GM12878 (cell line): ENCODE measurements around the gene IGFLR1. TPM values are rescaled to one million over a fixed set of nuclear protein-coding genes. Genes with fewer than 3 reads are reported as not detected.

Experiments used
- ATAC-seq: fragments of 200-7000 bp; cut with Tn5 transposase; 3 replicates; pipeline ENCODE4 v1.9.1; 2020; ENCODE audit warnings: mild to moderate bottlenecking, moderate library complexity
- BruUV-seq: library from RNA; stranded (reverse); fragments of 400-500 nt; replicated peaks from 2 replicates; lab custom pipeline; 2021; lab: Mats Ljungman, UMichigan
- CTCF ChIA-PET: fragments of 300-600 bp; sonication (Branson Sonifier 250); formaldehyde crosslinking; extraction: SDS; loops from one replicate; lab custom pipeline; 2021; ENCODE audit warnings: inconsistent platforms; lab: Yijun Ruan, JAX
- POLR2A ChIA-PET: fragments of 350-600 bp; formaldehyde crosslinking; extraction: SDS; loops from one replicate; lab custom pipeline; 2021; ENCODE audit warnings: inconsistent platforms; lab: Charles Lee
- RAD21 ChIA-PET: fragments of 300-600 bp; sonication (Branson Sonifier 250); formaldehyde crosslinking; loops from one replicate; lab custom pipeline; 2023; ENCODE audit warnings: antibody characterized with exemption; ENCODE audit not compliant: unreplicated experiment; lab: Charles Lee
- SMC1A ChIA-PET: fragments of 300-600 bp; sonication (Branson Sonifier 250); formaldehyde crosslinking; loops from one replicate; lab custom pipeline; 2023; ENCODE audit not compliant: unreplicated experiment, uncharacterized antibody; lab: Charles Lee
- DNase-seq: peaks from one replicate; pipeline ENCODE4 v3.0.0-alpha.2; 2011; ENCODE audit warnings: low read depth, low spot score
- FAIRE-seq: peaks from 3 replicates; lab custom pipeline; 2011; peaks lifted over from hg19 to GRCh38; lab: Jason Lieb, UNC
- H2AFZ ChIP-seq: 2 replicates; pipeline ENCODE4 v1.6.0; 2011; ENCODE audit warnings: low read depth, low read length, control low read depth; ENCODE audit not compliant: control insufficient read depth
- H3K27ac ChIP-seq: 2 replicates; pipeline ENCODE4 v1.5.1; 2011; ENCODE audit warnings: control low read depth; ENCODE audit not compliant: control insufficient read depth, insufficient read depth
- H3K27me3 ChIP-seq, 2 experiments: replicated peaks in 1 of 2; 2 replicates each; pipeline versions ENCODE4 v1.6.0 to v1.6.1; 2011; ENCODE audit warnings: low read length in 1 of 2; ENCODE audit not compliant: control insufficient read depth in 2 of 2, insufficient read depth in 2 of 2
- H3K36me3 ChIP-seq, 2 experiments: 2 replicates each; pipeline ENCODE4 v1.5.1; 2011; ENCODE audit warnings: low read length in 1 of 2; ENCODE audit not compliant: control insufficient read depth in 2 of 2, insufficient read depth in 2 of 2
- H3K4me1 ChIP-seq: 2 replicates; pipeline ENCODE4 v1.6.1; 2011; ENCODE audit warnings: mild to moderate bottlenecking, low read length, moderate library complexity, mixed read lengths; ENCODE audit not compliant: control insufficient read depth, insufficient read depth
- H3K4me2 ChIP-seq: 2 replicates; pipeline ENCODE4 v1.6.0; 2011; ENCODE audit warnings: control low read depth; ENCODE audit not compliant: control insufficient read depth, insufficient read depth
- H3K4me3 ChIP-seq: fragments of 200-600 bp; sonication (generic); 2 replicates; pipeline ENCODE4 v1.5.1; 2016
- H3K79me2 ChIP-seq: 2 replicates; pipeline ENCODE4 v1.6.0; 2011; ENCODE audit warnings: low read length; ENCODE audit not compliant: control insufficient read depth, insufficient read depth
- H3K9ac ChIP-seq: 2 replicates; pipeline ENCODE4 v1.8.0; 2011; ENCODE audit warnings: low read length, control low read depth, mixed read lengths; ENCODE audit not compliant: control insufficient read depth, insufficient read depth
- H3K9me3 ChIP-seq: replicated peaks from 3 replicates; pipeline ENCODE4 v1.5.1; 2011; ENCODE audit warnings: mild to moderate bottlenecking, low read length; ENCODE audit not compliant: control insufficient read depth, insufficient read depth
- H4K20me1 ChIP-seq: 2 replicates; pipeline ENCODE4 v1.6.0; 2011; ENCODE audit not compliant: control insufficient read depth, insufficient read depth
- NFYB ChIP-seq: IDR thresholded peaks from 2 replicates; pipeline ENCODE4 v1.6.1; 2011; ENCODE audit warnings: low read depth, mild to moderate bottlenecking, low read length, improper control_type of control experiment, moderate library complexity; ENCODE audit not compliant: insufficient read depth
- REST ChIP-seq: IDR thresholded peaks from 2 replicates; pipeline ENCODE4 v1.6.1; 2012; ENCODE audit warnings: mild to moderate bottlenecking, low read depth, low read length
- SP1 ChIP-seq: IDR thresholded peaks from one replicate; pipeline ENCODE4 v1.6.1; 2011; ENCODE audit warnings: low read depth, low read length
- STAT3 ChIP-seq: IDR thresholded peaks from 2 replicates; pipeline ENCODE4 v1.6.1; 2011; ENCODE audit warnings: low read depth, low read length, improper control_type of control experiment
- WGBS: methylation state at CpG from one replicate; pipeline ENCODE4 v1.1.6; 2016; ENCODE audit warnings: low lambda C conversion rate; ENCODE audit not compliant: insufficient replicate concordance, insufficient coverage; ENCODE audit errors: missing lambda C conversion rate; 5-methylcytosine and 5-hydroxymethylcytosine counted together
- in situ Hi-C: fragments of 300-500 bp; cut with MboI; formaldehyde crosslinking; loops from 9 replicates; pipeline ENCODE4 v1.14.3; 2018; ENCODE audit warnings: mixed read lengths
- intact Hi-C: fragments of 100-400 bp; cut with micrococcal nuclease; formaldehyde crosslinking; loops from one replicate; pipeline ENCODE4 v1.14.2; 2022; ENCODE audit not compliant: unreplicated experiment
- polyA plus RNA-seq, 11 experiments: library from polyadenylated mRNA; depleted of rRNA in 4 of 11; unstranded in 6 of 11; stranded (reverse) in 5 of 11; fragments of >200 nt; fragmentation: Nextera tagmentation in 4 of 11; fragmentation: Illumina TruSeq in 1 of 11; extraction: Ambion mirVana in 4 of 11; extraction: Trizol in 1 of 11; gene quantifications; 1 replicate in 1 of 11; 2 replicates in 10 of 11; pipeline versions ENCODE4 v1.2.1 to v1.2.3, GENCODE V29; 2011 to 2016; ENCODE audit warnings: inconsistent platforms in 2 of 11, missing spikeins in 2 of 11, low read depth in 1 of 11
- total RNA-seq, 4 experiments: library from RNA; depleted of rRNA in 3 of 4; stranded (reverse); fragments of >200 nt in 3 of 4; fragmentation: Illumina TruSeq in 1 of 4; extraction: Trizol in 1 of 4; gene quantifications; 2 replicates each; pipeline versions ENCODE4 v1.2.1 to v1.2.3, GENCODE V29; 2013 to 2021

The IGFLR1 gene
- total and polyA plus RNA-seq, 10 of the 15 experiments (the other 5 are each of a cell fraction or from before 2014, with no cell fraction given), result 2.5 to 39.9 (median 24.8) TPM

GRCh38 chr19:35704218-35704617, 38.0 kb downstream of the IGFLR1 start, which contains the start of gene ZBTB32:
ZBTB32 (plus strand) TSS chr19:35704558; CDS start chr19:35714627, 10,069 bp downstream.
- ChIA-PET POLR2A (interaction anchor here (11.9 kb wide), 1 partner anchor 6 kb away, joined by 516 read pairs; no protein-coding TSS in a partner anchor), RAD21 (interaction anchor here (11.0 kb wide), 1 partner anchor 9 kb away, joined by 430 read pairs; no protein-coding TSS in a partner anchor), SMC1A (interaction anchor here (3.0 to 12.3 kb wide), 2 partner anchors 9 to 10 kb away, joined by 12 to 375 read pairs; no protein-coding TSS in a partner anchor), CTCF (no interaction called here)
- H2AFZ ChIP-seq, result no peak within 1 kb of the TSS
- peaks cover 7% of the 10 kb centered on the region for H3K4me1 ChIP-seq
- in situ Hi-C loops (no loop called here), intact Hi-C loops (no loop called here)
- BruUV-seq, result no TSS peak
- DNase-seq (no peak), ATAC-seq (no peak), FAIRE-seq (no peak)
- no peak within 1 kb of the TSS for H3K9ac ChIP-seq
- no peak within 1 kb of the TSS for H3K4me2 ChIP-seq
- no peaks in the 10 kb centered on the region for H4K20me1 ChIP-seq
- no peaks in the 10 kb centered on the region for H3K9me3 ChIP-seq
- H3K27me3 ChIP-seq, result no peaks in the 10 kb centered on the region
- H3K4me3 ChIP-seq, result peak within 1 kb of the TSS; percentile 80; the same call in 1 of the 2 replicates
- H3K36me3 ChIP-seq, result no peaks in the 10 kb centered on the region
- TF ChIP-seq NFYB (peak; percentile 61; the same call in 1 of the 2 replicates), SP1 (peak; percentile 16), STAT3 (no peak), REST (peak; percentile 83)
- H3K79me2 ChIP-seq, result peaks cover 2% of the 10 kb centered on the region; the same call in 1 of the 2 replicates
- WGBS, result 69% methylated on average over 24 of the region's 24 CpGs
- no peak within 1 kb of the TSS for H3K27ac ChIP-seq
